ENCODE measurements around the gene SBF2.

GRCh38 chr11:9754010-9754471 lies 540.0 kb downstream of the SBF2 start:
- TF ChIP-seq, protein P1, sequence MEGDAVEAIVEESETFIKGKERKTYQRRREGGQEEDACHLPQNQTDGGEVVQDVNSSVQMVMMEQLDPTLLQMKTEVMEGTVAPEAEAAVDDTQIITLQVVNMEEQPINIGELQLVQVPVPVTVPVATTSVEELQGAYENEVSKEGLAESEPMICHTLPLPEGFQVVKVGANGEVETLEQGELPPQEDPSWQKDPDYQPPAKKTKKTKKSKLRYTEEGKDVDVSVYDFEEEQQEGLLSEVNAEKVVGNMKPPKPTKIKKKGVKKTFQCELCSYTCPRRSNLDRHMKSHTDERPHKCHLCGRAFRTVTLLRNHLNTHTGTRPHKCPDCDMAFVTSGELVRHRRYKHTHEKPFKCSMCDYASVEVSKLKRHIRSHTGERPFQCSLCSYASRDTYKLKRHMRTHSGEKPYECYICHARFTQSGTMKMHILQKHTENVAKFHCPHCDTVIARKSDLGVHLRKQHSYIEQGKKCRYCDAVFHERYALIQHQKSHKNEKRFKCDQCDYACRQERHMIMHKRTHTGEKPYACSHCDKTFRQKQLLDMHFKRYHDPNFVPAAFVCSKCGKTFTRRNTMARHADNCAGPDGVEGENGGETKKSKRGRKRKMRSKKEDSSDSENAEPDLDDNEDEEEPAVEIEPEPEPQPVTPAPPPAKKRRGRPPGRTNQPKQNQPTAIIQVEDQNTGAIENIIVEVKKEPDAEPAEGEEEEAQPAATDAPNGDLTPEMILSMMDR (IDR thresholded peaks at IDR 0.05) = no peak
- no peak for TF ChIP-seq POLR2A (IDR thresholded peaks at IDR 0.05)
